ENCODE data around the gene PHF21B.

- no peak for TF ChIP-seq POLR2A (IDR thresholded peaks at IDR 0.05; ENCODE audit: low read depth, low read length)
- TF ChIP-seq POLR2AphosphoS5 (IDR thresholded peaks at IDR 0.05; ENCODE audit: low read depth, low read length): no peak
- TF ChIP-seq TAF1 (IDR thresholded peaks at IDR 0.05; ENCODE audit: low read depth, low read length): no peak
- no peak for TF ChIP-seq SPI1 (IDR thresholded peaks at IDR 0.05; ENCODE audit: low read depth, low read length)
Observed at GRCh38 chr22:44991218-44991617, 18.6 kb downstream of the PHF21B start.
